ENCODE data around the gene NSUN5.
"Not testable (repeated sequence)": the region's sequence is repeated elsewhere in the genome, so short reads cannot be mapped to it uniquely, and the experiment has no call there.

NSUN5 gene

GRCh38 chr7:73308665-73309214 lies at the start of gene NSUN5:
Gene NSUN5 (minus strand): TSS chr7:73308826. CDS start chr7:73308790, 36 bp downstream.
- peak; percentile 83 for DNase-seq

- no peak for DNase-seq
Measured at GRCh38 chr7:73356159-73356558, 47.5 kb upstream of the NSUN5 start.

- no peak for DNase-seq
Measured at GRCh38 chr7:73354821-73355220, 46.2 kb upstream of the NSUN5 start.

DNA sequence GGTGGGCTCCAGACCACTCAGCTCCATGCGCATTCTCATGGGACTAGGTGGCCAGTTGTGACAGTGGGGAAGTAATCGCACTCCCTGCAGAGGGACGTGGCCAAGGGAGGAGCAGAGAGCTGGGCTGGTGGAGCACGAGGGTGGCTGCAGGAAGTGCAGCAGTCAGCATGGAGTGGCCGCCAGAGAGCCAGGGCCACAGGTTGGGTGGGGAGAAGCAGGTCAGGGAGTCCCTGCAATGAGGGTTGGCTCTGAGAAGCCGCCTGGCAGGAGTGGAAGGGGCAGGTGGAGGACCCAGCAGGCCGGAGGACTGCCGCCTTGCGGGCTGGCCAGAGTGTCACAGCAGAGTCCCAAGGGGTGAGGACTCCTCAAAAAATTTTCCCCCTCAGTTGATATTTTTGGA lies 45.6 kb upstream of the NSUN5 start:
- DNase-seq, result no peak

GRCh38 chr7:73353243-73353642 lies 44.6 kb upstream of the NSUN5 start:
- no peak for DNase-seq

GRCh38 chr7:73352784-73353183 lies 44.2 kb upstream of the NSUN5 start:
- DNase-seq, result no peak

DNA sequence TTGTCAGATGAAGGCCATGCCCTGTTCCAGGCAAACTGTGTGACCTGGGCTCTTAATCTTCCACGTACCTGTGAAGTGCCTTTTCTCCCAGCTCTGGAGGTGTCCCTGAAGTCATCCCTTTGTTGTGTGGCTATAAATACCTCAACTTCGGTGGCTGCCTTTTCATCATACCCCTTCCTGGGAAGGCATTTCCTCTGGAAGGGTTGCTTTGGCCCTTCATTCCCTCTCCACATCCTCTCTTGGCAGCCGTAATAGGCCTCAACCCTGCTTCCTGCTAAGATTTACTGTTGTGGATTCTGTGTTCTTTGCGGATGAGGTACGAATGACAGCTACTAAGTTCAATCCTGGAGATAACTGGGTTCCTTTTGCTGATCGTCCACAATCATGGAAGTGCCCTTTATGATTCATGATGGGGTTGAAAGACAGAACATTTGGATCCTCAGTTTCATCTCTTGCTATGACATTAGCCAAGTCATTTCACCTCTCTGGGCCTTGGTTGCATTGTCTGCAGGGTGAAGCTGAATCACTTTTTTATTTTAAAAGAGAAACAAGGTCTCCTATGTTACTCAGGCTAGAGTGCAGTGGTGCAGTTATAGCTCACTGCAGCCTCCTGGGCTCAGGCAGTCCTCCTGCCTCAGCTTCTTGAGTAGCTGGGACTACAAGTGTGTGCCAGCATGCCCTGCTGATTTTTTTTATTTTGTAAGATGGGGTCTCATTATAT lies 43.0 kb upstream of the NSUN5 start:
- no peak for DNase-seq

DNA sequence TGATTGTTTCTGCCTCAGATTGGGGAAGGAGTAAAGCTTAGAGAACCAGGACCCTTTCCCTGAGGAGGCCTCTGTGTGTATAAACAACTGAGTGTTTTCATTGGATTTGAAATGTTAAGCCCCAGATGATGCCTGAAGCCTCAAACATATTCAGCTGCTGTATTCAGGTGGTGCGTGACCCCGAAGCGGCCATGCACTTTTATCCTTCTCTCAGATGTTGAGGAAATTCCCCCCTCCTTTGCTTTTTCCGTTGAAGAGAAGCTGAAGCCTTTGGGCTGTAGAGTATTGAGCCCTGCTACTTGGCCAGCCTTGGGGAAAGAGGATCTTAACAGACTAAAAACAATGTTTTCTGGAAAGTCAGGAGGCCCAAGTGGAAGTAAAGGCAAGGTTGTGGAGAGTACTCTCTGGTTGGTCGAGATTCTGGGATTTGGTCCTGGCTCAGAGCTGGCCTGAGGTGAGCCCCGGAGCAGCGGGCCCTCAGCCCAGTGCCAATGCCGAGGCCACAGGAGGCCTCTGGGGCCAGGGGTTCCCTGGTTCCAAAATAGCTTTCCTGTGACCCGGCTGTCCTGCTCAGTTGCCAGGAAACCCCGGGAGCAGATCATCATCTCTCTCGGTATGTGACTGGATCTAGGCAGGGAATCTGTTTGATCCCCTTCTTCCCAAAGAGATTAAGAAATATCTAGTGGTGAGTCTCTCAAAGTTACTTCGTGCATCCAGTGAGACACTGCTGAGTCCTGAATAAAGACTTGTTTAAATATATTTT lies 41.9 kb upstream of the NSUN5 start:
- no peak for DNase-seq

DNA sequence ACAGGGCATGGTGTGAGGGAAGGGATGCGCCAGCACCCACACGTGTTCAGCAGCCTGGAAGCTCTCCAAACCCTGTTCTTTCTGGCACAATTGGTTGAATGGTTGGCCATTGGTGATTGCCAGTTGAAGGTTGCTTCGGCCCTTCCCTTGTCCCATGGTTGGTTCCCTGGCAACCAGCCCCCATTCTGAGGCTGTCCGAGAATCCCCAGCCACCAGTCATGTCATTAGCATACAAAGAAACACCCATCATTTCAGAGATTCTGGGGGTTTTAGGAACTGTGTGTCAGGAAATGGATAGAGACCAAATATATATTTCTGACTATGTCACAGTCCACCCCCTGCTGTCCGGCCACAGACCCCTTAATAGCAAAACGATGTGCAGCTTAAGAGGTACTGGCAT lies 41.1 kb upstream of the NSUN5 start:
- no peak for DNase-seq

DNA sequence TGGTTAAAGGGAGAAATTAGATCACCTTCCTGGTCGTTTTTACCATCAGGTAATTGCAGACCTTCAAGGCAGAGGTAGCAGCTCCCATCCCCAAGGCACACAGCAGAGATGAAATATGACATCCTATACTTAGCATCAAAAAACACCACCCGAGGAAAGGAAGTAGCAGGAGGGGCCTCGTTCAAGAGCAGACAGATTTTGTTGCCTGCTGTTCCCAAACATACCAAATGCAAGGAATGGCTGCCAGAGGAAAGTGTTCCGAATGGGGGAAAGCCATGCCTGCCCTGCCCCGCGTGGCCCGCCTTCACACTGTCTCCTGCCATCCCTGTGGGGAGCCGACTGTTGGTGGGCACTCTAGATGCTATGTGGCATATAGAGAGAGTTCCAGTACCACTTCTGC lies 37.3 kb upstream of the NSUN5 start:
- no peak for DNase-seq

- DNase-seq, result no peak
Measured at GRCh38 chr7:73345538-73345937, 36.9 kb upstream of the NSUN5 start.

DNA sequence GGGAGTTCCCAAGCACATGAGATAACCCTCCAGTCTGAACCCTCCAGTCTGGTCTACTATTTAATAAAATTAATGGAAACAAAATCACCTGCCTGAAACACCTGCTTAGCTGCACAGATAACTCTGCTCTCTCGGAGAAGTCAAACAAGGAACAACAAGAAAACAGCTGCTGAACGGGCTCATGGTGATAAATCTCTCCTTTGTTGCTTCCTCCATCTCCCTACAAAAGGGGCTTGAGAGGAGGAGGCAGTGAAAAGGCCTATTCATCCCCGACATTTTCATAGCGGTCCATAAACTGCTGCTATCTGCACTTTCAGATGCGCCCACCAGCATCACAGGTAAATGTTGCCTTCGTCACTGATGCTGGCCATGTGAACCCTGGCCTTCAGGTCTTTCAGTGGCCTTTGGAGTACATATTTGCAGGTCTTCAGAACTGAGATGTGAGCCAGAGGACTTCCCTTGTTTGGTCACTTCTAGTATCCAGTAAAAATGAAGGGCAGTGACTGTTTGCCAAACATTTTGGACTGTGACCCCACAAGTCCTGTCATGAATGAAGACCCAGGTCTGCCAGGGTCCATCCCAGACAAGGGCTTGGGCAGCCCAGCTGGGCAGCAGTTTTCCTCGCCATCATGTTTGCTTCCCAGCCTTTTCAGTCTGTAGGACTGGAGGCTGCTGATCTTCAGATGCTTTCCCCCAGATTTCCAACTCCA lies 35.2 kb upstream of the NSUN5 start:
- no peak for DNase-seq

DNA sequence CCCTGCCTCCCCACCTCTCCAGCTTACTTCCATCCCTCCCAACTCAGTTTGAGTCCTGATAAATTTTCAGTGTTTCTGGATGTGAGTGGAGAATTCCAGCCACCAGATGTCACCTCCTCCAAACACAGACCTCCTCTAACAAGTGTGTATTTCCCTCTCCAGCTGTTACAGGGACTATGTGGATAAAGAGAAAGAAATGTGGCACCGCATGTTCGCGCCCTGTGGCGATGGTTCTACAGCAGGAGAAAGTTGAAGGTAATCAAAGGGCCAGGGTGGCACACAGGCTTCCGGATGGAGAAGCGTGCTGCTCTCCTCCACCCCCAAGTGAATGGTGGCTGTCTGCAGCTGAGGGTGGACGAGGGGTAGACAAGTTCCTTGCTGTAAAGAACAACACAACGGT lies 34.0 kb upstream of the NSUN5 start:
- DNase-seq, result no peak

DNA sequence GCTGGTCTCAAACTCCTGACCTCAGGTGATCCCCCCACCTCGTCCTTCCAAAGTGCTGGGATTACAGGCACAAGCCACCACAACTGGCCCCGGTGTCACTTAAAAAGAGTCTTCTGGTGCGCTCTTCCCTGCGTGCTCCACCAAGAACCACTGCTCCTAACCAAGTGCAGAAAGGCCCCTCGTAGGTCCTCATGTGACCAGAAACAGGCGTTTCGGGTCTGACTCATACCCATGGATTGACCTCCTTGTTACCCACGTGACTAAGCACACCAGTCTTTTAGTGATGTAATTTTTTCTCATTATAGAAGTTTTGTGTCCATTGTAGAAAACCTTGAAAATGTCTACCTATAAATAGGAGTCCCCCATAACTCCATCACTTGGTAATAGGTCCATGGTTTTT lies 33.3 kb upstream of the NSUN5 start:
- no peak for DNase-seq

GRCh38 chr7:73340514-73340913 lies 31.9 kb upstream of the NSUN5 start:
- DNase-seq, result no peak

- no peak for DNase-seq
Measured at GRCh38 chr7:73338321-73338720, 29.7 kb upstream of the NSUN5 start.

DNA sequence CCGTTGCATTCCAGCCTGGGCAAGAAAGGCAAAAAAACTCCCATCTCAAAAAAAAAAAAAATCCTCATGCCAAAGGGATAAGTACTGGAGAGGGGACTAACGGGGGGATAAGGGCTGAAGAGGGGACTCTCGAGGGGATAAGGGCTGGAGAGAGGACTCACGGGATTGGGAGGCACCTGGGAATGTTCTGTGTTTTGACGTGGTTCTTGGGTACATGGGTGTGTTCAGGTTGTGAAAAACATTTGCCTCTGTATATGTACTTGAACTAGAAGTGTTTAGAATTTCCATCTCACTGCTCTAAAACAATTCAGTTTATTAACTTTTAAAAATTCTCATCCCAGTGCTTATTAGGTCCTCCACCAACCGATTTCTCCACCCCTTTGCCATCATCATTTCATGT lies 23.8 kb upstream of the NSUN5 start:
- no peak for DNase-seq

- DNase-seq, result no peak
Measured at GRCh38 chr7:73330772-73331171, 22.1 kb upstream of the NSUN5 start.

DNA sequence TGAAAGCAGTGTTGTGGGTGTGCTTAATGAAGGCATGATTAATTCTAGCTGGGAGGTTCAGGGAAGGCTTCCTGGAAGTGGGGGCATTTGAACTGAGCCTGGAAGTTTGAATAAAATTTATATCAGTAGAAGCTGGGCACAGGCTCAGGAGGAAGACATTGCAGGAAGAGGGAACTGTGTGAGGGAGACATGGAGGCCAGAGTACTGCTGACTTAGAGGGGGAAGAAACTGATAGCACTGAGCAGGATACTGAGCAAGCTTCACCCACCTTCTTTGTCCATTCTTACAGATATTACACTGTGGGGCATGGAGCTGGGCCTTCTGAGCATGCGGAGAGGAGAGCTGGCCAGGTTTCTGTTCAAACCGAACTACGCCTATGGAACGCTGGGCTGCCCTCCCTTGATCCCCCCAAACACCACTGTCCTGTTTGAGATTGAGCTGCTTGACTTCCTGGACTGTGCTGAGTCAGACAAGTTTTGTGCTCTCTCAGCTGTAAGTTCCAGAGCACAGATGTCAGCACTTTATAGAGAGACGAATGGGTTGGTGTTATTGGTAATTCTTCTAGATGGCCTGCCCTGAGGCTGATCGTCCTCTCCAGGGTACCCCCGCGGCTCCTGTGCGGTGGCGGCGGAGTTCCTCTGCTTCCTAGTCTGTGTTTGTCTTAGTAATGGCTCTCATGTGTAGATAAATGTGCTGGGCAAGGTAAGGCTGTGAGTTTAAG lies 21.4 kb upstream of the NSUN5 start:
- no peak for DNase-seq

DNA sequence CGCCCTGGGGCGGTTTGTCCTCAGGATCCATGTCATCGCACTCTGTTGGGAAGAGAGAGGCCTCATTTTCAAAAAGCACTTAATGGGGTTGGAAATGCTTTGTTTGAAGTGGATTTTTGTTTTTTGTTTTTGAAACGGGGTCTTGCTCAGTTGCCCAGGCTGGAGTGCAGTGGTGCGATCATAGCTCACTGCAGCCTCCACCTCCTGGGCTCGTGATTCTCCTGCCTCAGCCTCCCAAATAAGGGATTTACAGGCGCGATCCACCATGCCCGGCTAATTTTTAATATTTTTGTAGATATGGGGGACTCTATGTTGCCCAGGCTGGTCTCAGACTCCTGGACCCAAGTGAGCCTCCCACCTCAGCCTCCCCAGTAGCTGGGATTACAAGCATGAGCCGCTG lies 20.1 kb upstream of the NSUN5 start:
- no peak for DNase-seq

GRCh38 chr7:73327922-73328321 lies 19.3 kb upstream of the NSUN5 start, which contains the start of the genes FKBP6 and TRIM50:
Gene FKBP6 (plus strand): TSS chr7:73328161. CDS start chr7:73328429, 268 bp downstream.
Gene TRIM50 (minus strand): TSS chr7:73328082. CDS start chr7:73324787, 3,295 bp downstream.
- DNase-seq, result not testable (repeated sequence)

DNA sequence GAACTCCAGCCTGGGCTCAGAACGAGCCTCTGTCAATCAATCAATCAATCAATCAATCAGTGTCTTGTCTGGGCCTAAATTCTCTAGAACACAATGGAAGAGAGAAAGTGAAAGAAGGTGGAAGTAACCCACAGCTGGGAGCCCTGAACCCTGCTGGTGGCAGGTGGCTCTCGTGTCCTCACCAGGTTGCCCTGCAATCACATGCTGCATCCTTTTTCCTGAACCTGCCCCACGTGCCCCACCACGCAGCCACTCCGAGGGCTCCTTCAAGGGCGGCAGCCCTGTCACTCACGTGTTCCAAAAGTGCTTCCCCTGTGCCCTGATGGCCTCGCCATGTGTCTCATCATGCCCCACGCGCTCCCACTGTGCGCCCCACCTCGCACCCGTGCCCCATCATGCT lies 18.8 kb upstream of the NSUN5 start:
- DNase-seq, result not testable (repeated sequence)

DNA sequence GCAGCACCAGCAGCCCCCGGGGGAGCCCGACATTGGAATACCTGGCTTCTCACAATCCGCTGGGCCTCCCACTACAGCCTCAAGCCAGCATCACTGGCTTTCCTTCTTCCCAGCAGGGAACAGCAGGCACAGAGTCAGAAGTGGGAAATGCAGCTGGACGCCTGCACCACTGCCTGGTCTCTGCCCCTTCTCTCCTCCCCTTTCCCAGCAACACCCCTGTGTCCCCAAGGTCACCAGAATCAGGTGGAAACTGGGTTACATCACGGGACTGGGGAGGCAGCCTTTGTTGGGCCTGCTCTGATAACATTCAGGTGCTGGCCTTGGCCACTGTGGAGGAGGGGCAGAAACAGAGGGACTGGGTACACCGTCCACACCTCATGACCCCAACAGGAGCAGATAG lies 16.8 kb upstream of the NSUN5 start:
- not testable (repeated sequence) for DNase-seq

All from activated CD4-positive, alpha-beta T cell treated with anti-CD3 and anti-CD28 coated beads, Interleukin-2, amount 50 U/mL, for 4 hours (primary cell).